OCI-LY1 (cell line): ENCODE measurements around the gene RECK.
"Not testable (repeated sequence)": the region's sequence is repeated elsewhere in the genome, so short reads cannot be mapped to it uniquely, and the experiment has no call there.

Source experiments
- H2AFZ ChIP-seq: fragments of 200-600 bp; sonication (generic), shearing (Covaris generic); 2 replicates; pipeline ENCODE4 v1.6.0; 2014; ENCODE audit warnings: antibody characterized with exemption, mild to moderate bottlenecking, low read length
- H3F3A ChIP-seq: fragments of 200-600 bp; sonication (generic), shearing (Covaris generic); 2 replicates; pipeline ENCODE4 v1.6.0; 2014; ENCODE audit warnings: mild to moderate bottlenecking, antibody characterized with exemption, low read length, moderate library complexity; ENCODE audit not compliant: insufficient read depth
- H3K27ac ChIP-seq: fragments of 200-600 bp; sonication (generic); 2 replicates; pipeline ENCODE4 v1.5.1; 2014; ENCODE audit warnings: low read length, mixed run types, mild to moderate bottlenecking, low read depth; ENCODE audit not compliant: poor library complexity, severe bottlenecking
- H3K27me3 ChIP-seq: fragments of 200-600 bp; sonication (generic); 2 replicates; pipeline ENCODE4 v1.6.0; 2014; ENCODE audit warnings: antibody characterized with exemption, mild to moderate bottlenecking, low read length, moderate library complexity; ENCODE audit not compliant: insufficient read depth
- H3K36me3 ChIP-seq: fragments of 200-600 bp; sonication (generic); 2 replicates; pipeline ENCODE4 v1.6.1; 2014; ENCODE audit warnings: mild to moderate bottlenecking, antibody characterized with exemption, low read length, moderate library complexity, mixed read lengths; ENCODE audit not compliant: insufficient read depth
- H3K4me1 ChIP-seq: fragments of 200-600 bp; sonication (generic); 2 replicates; pipeline ENCODE4 v1.5.1; 2014; ENCODE audit warnings: mild to moderate bottlenecking, low read length, moderate library complexity; ENCODE audit not compliant: insufficient read depth, severe bottlenecking
- H3K4me2 ChIP-seq: fragments of 200-600 bp; sonication (generic), shearing (Covaris generic); 2 replicates; pipeline ENCODE4 v1.6.1; 2014; ENCODE audit warnings: low read length
- H3K4me3 ChIP-seq: fragments of 200-600 bp; sonication (generic); 2 replicates; pipeline ENCODE4 v1.5.1; 2014; ENCODE audit warnings: low read length, low read depth, mild to moderate bottlenecking, mixed read lengths; ENCODE audit not compliant: poor library complexity, severe bottlenecking
- H3K79me2 ChIP-seq: fragments of 200-600 bp; shearing (Covaris generic); 2 replicates; pipeline ENCODE4 v1.6.1; 2016; ENCODE audit warnings: mixed run types, low read length, mixed read lengths; ENCODE audit not compliant: insufficient read depth
- H3K9ac ChIP-seq: fragments of 200-600 bp; sonication (generic), shearing (Covaris generic); 2 replicates; pipeline ENCODE4 v1.6.1; 2014; ENCODE audit warnings: mild to moderate bottlenecking, low read length, mixed read lengths
- H3K9me2 ChIP-seq: fragments of 200-600 bp; sonication (generic), shearing (Covaris generic); 2 replicates; pipeline ENCODE4 v1.6.1; 2014; ENCODE audit warnings: low read depth, mild to moderate bottlenecking, low read length, mixed read lengths
- H3K9me3 ChIP-seq: fragments of 200-600 bp; shearing (Covaris generic); 2 replicates; pipeline ENCODE4 v1.6.1; 2014; ENCODE audit warnings: low read length, mixed read lengths
- H4K20me1 ChIP-seq: fragments of 200-600 bp; sonication (generic), shearing (Covaris generic); 2 replicates; pipeline ENCODE4 v1.6.0; 2016; ENCODE audit warnings: mild to moderate bottlenecking, low read length; ENCODE audit not compliant: insufficient read depth
- EZH2 ChIP-seq: fragments of 200-600 bp; sonication (generic), shearing (Covaris generic); IDR thresholded peaks from 2 replicates; pipeline ENCODE4 v1.8.0; 2017; ENCODE audit warnings: borderline replicate concordance, mixed run types, mild to moderate bottlenecking, antibody characterized with exemption, low read length, moderate library complexity, mixed read lengths
- TF ChIP-seq, protein P1 (sequence below): fragments of 200-600 bp; sonication (generic), shearing (Covaris generic); IDR thresholded peaks from 2 replicates; pipeline ENCODE4 v1.5.1; 2017; ENCODE audit warnings: mild to moderate bottlenecking, antibody characterized with exemption, low read length, moderate library complexity, mixed read lengths

Gene RECK, protein sequence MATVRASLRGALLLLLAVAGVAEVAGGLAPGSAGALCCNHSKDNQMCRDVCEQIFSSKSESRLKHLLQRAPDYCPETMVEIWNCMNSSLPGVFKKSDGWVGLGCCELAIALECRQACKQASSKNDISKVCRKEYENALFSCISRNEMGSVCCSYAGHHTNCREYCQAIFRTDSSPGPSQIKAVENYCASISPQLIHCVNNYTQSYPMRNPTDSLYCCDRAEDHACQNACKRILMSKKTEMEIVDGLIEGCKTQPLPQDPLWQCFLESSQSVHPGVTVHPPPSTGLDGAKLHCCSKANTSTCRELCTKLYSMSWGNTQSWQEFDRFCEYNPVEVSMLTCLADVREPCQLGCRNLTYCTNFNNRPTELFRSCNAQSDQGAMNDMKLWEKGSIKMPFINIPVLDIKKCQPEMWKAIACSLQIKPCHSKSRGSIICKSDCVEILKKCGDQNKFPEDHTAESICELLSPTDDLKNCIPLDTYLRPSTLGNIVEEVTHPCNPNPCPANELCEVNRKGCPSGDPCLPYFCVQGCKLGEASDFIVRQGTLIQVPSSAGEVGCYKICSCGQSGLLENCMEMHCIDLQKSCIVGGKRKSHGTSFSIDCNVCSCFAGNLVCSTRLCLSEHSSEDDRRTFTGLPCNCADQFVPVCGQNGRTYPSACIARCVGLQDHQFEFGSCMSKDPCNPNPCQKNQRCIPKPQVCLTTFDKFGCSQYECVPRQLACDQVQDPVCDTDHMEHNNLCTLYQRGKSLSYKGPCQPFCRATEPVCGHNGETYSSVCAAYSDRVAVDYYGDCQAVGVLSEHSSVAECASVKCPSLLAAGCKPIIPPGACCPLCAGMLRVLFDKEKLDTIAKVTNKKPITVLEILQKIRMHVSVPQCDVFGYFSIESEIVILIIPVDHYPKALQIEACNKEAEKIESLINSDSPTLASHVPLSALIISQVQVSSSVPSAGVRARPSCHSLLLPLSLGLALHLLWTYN

DNA sequence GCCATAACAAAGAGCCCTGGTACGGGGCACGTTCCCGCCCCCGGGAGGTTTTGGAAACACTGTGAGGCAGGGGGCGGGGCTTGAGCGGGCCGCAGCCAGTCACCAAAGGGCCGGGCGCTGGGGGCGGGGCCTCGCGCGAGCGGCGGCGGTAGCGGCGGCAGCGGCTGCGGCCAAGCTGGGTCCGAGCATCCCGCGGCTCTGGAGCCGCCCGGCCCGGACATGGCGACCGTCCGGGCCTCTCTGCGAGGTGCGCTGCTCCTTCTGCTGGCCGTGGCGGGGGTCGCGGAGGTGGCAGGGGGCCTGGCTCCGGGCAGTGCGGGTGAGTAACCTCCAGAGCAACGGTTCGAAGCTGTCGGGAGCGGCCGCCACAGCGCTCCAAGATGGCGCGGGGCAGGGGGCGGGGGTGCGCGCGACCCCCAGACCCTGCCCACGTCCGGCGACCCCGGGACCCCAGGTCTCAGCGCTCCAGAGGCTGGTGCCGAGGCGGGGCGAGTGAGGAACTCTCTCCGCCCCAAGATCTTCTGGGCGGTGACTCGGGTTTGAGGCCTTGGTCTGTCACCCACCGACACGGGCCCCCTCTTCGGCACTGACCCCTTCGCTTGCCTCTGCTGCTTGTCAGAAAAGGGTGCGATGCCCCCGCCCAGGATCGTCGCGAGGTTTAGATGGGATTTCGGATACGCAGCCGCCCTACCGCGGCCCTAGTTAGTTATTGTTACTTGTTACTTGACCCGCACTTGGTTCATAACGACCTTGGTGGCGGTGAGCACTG lies at the start of gene RECK:
Gene RECK, plus strand, starts transcription at position 134 of the 769 bp plus-strand sequence. Its CDS starts 86 bp downstream, at position 220.
- H3K36me3 ChIP-seq: no peaks in the 10 kb centered on the region
- TF ChIP-seq, protein P1, sequence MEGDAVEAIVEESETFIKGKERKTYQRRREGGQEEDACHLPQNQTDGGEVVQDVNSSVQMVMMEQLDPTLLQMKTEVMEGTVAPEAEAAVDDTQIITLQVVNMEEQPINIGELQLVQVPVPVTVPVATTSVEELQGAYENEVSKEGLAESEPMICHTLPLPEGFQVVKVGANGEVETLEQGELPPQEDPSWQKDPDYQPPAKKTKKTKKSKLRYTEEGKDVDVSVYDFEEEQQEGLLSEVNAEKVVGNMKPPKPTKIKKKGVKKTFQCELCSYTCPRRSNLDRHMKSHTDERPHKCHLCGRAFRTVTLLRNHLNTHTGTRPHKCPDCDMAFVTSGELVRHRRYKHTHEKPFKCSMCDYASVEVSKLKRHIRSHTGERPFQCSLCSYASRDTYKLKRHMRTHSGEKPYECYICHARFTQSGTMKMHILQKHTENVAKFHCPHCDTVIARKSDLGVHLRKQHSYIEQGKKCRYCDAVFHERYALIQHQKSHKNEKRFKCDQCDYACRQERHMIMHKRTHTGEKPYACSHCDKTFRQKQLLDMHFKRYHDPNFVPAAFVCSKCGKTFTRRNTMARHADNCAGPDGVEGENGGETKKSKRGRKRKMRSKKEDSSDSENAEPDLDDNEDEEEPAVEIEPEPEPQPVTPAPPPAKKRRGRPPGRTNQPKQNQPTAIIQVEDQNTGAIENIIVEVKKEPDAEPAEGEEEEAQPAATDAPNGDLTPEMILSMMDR: no peak
- no peak for TF ChIP-seq EZH2
- H3K79me2 ChIP-seq: no peaks in the 10 kb centered on the region
- H4K20me1 ChIP-seq: no peaks in the 10 kb centered on the region
- peak within 1 kb of the TSS; percentile 71 for H3K4me2 ChIP-seq
- no peaks in the 10 kb centered on the region for H3K9me2 ChIP-seq
- no peak within 1 kb of the TSS for H3K27ac ChIP-seq
- H3K27me3 ChIP-seq: no peaks in the 10 kb centered on the region
- H3K9ac ChIP-seq: peak within 1 kb of the TSS; percentile 68
- H3K4me1 ChIP-seq: peaks cover 14% of the 10 kb centered on the region
- H3K9me3 ChIP-seq: no peaks in the 10 kb centered on the region
- peak within 1 kb of the TSS; percentile 13; the same call in 1 of the 2 replicates for H2AFZ ChIP-seq
- no peaks in the 10 kb centered on the region for H3F3A ChIP-seq
- H3K4me3 ChIP-seq: peak within 1 kb of the TSS; percentile 77

DNA sequence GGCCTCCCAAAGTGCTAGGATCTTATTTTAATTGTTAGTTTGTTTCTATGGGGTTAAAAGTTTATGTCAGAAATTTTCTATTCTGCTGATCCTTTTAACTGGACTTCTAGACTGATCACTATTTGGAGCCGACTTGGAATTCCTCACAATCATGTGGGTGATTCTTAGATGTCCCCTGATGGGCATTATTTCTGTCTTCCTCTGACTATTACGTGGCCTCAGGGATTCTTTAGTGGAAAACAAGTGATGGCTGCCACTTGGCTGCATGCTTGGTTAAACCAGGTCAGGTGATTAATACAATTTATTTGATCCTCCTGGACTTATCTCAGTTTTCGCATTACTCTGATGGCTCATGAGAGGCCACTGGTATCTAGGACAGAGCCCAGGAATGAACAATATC lies 46.6 kb upstream of the RECK start:
- H4K20me1 ChIP-seq: no peaks in the 10 kb centered on the region
- no peaks in the 10 kb centered on the region for H3K27me3 ChIP-seq
- no peak overlapping the region for H3K9ac ChIP-seq
- no peaks in the 10 kb centered on the region for H3K36me3 ChIP-seq
- H3K79me2 ChIP-seq: no peaks in the 10 kb centered on the region
- TF ChIP-seq, protein P1: no peak
- no peak for TF ChIP-seq EZH2
- H3K27ac ChIP-seq: no peak overlapping the region
- H2AFZ ChIP-seq: no peak overlapping the region
- no peak overlapping the region for H3K4me2 ChIP-seq
- no peak overlapping the region for H3K4me3 ChIP-seq
- no peaks in the 10 kb centered on the region for H3K9me3 ChIP-seq
- H3K4me1 ChIP-seq: no peaks in the 10 kb centered on the region
- no peaks in the 10 kb centered on the region for H3K9me2 ChIP-seq
- no peaks in the 10 kb centered on the region for H3F3A ChIP-seq

DNA sequence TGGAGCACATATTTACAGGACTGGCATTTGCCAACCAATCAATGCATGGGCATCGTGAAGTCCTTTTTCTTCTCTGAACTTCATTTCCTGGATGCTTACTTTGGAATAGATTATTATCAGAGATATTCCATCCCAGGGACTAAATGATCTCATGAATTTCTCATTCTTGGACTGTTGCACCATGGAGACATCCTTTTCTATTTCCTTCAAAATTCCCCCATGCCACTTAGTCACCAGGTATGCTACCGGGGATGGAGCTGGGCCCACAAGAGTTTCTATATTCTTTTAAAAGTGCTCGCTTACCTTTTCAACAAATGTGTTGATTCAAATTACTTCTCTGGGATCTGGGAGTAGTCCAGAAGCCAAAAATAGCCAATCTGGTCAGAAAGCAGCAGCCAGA lies 43.6 kb upstream of the RECK start:
- not testable (repeated sequence) for H3K27me3 ChIP-seq, H3K9ac ChIP-seq, H3K9me3 ChIP-seq

More for the DNA sequence above, 43.6 kb upstream of the RECK start:
- H3K36me3 ChIP-seq, H3K79me2 ChIP-seq, H4K20me1 ChIP-seq, H3K4me3 ChIP-seq, H3K9me2 ChIP-seq, H3K27ac ChIP-seq, H3K4me2 ChIP-seq, H2AFZ ChIP-seq, H3F3A ChIP-seq, H3K4me1 ChIP-seq: not testable (repeated sequence)
